MM.1S (cell line): ENCODE results near the gene NME3.

Experiments used
- CTCF ChIP-seq: fragments of 300-600 bp; sonication (generic); IDR thresholded peaks from 2 replicates; pipeline ENCODE4 v1.5.1; 2016; ENCODE audit warnings: antibody characterized with exemption, low read length, mixed read lengths
- EZH2 ChIP-seq: fragments of 300-600 bp; sonication (generic); optimal IDR thresholded peaks from 2 replicates; pipeline ENCODE3; 2017; ENCODE audit warnings: low read depth, mild to moderate bottlenecking, antibody characterized with exemption, low read length, mixed read lengths
- EZH2phosphoT487 ChIP-seq: fragments of 300-600 bp; sonication (generic); IDR thresholded peaks from 2 replicates; pipeline ENCODE4 v1.6.1; 2018; ENCODE audit warnings: antibody characterized with exemption, low read length

GRCh38 chr16:1760911-1761310 lies 10.4 kb downstream of the NME3 start:
- TF ChIP-seq EZH2 (no peak), CTCF (no peak), EZH2phosphoT487 (no peak)
